C4-2B (cell line): ENCODE measurements around the gene KLK15.

Experiments
- H3K27ac ChIP-seq: fragments of 450-650 bp; 2 replicates; pipeline ENCODE4 v1.5.1; 2017
- ZFX ChIP-seq: fragments of 450-650 bp; IDR thresholded peaks from 2 replicates; pipeline ENCODE4 v1.6.1; 2017
- TF ChIP-seq, protein P1 (sequence below): fragments of 450-650 bp; conservative IDR thresholded peaks from 2 replicates; pipeline ENCODE4 v1.5.1; 2017; ENCODE audit warnings: mild to moderate bottlenecking

KLK15 gene

DNA sequence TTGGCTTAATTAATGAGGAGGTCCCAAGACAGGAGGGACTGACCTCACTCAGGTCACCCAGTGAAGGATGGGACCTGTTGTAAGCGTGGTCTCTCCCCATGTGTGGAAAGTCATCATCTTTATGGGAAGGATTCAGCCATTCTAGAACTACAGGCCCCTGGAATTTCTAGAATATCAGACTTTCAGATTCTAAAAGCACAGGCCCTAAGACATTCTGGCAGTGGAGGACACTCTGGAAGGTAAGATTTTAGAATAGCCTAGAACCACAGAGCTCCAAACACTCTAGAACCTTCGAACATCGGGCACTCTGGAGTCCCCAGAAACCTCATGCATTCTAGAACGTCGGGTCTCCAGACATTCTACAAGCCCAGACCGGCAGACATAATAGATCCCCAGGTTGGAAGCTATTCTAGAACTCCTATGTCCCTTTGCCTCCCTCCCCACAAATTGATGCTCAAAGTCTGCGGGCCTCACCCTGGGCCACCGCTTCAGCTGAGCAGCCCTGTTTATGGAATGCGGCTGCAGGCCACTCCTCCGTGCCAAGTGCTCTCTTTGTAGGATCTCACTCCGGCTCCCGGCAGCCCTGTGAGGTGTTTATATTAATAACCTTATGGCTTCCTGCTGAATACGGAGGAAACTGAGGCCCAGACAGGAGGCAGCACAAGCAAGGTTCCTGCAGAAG is 1.9 kb upstream of the KLK15 start:
- TF ChIP-seq, protein P1, sequence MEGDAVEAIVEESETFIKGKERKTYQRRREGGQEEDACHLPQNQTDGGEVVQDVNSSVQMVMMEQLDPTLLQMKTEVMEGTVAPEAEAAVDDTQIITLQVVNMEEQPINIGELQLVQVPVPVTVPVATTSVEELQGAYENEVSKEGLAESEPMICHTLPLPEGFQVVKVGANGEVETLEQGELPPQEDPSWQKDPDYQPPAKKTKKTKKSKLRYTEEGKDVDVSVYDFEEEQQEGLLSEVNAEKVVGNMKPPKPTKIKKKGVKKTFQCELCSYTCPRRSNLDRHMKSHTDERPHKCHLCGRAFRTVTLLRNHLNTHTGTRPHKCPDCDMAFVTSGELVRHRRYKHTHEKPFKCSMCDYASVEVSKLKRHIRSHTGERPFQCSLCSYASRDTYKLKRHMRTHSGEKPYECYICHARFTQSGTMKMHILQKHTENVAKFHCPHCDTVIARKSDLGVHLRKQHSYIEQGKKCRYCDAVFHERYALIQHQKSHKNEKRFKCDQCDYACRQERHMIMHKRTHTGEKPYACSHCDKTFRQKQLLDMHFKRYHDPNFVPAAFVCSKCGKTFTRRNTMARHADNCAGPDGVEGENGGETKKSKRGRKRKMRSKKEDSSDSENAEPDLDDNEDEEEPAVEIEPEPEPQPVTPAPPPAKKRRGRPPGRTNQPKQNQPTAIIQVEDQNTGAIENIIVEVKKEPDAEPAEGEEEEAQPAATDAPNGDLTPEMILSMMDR: no peak
- no peak for TF ChIP-seq ZFX
- peak overlapping the region; percentile 100 for H3K27ac ChIP-seq

DNA sequence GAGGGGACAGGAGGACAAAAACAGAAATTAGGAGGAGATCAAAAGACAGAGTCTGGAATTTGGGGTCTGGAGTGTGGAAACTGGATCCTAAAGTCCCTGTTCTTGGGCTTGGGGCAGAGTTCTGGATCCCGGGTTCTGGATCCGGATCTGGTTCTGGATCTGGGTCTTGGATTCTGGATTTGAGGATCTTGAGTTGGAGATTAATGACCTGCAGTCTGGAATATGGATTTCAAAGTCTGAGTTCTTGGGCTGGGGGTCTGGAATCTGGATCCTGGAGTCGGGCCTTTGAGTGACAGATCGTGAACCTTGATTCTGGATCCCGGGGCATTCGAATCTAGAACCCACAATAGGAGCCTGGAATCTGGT is 411 bp upstream of the KLK15 start:
- TF ChIP-seq ZFX: no peak
- TF ChIP-seq, protein P1: no peak
- H3K27ac ChIP-seq: 0 out of 2 replicates have a peak overlapping the region, but pooled peaks have one; percentile 7

DNA sequence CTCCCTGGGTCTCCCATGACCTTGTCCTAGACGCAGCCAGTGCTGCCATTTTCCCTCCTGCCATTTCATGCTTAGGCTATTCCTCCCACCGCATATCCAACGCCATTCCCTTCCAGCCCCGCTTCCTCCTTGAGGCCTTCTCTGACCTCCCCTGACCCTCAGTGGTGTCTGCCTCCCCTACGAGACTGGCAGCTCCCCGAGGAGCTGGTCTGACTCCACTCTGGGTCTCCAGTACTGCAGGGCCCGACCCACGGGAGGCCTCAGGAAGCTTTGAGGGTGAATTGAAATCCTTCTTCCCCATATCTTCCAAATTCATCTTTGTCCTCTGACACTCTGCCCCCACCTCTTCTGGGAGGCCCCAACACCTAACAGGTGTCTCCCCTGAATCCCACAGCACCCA is 708 bp downstream of the KLK15 start:
- TF ChIP-seq, protein P1: no peak
- TF ChIP-seq ZFX: no peak
- no peak overlapping the region for H3K27ac ChIP-seq

DNA sequence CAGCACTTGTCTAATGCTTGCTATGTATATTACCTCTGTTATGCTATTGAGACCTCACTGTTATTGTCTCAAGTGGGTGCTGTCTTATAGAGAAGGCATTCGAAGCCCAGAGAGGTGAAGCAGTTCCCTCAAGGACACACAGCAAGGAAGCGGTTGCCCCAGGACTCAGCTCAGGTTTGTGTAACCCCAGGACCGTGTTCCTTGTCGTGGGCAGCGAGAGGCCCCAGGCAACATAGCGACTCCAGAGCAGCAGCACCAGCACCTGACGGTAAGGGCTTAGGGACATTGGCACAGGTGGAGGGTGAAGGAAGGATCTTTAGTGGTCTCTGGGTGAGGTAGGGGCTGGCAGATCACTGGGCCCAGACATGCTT is 2.4 kb downstream of the KLK15 start:
- TF ChIP-seq ZFX: no peak
- TF ChIP-seq, protein P1: no peak

DNA sequence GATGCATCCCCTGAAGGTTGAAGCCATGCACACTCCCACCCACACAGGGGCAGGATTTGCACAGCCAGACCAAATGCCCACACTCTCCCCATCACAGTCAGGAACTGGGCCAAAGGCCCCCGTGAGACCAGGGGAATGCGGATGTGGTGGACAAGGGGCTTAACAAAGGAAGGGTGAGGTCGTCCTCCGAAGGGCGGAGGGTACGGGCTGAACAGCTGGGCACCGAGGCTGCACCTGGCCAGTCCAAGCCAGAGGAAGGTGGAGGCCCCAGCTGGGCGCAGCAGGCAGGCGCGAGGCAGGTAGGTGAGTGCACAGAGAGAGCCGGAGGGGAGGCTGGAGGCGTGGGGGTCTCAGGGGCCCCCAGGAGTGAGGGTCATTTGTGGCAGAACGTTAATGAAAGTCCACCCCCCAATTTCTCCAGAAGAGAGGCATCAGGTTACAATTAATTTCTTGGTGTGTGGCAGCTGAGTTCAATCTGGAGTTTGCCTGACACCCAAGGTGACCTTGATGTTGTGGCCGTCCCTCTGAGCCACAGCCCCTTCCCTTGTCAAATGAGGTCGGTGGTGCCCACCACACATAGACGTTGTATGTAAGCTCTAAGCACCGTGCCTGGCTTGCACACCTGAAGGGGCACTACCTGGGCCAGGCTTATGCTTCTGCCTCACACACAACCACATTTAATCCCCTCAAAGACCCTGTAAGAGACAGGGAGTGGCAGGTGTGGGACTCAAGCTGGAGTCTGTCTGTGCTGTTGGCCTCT is 2.9 kb downstream of the KLK15 start:
- TF ChIP-seq ZFX: no peak
- TF ChIP-seq, protein P1: no peak
- 0 out of 2 replicates have a peak overlapping the region, but pooled peaks have one; percentile 3 for H3K27ac ChIP-seq

More for the DNA sequence above, 2.4 kb downstream of the KLK15 start:
- H3K27ac ChIP-seq: 0 out of 2 replicates have a peak overlapping the region, but pooled peaks have one; percentile 3

DNA sequence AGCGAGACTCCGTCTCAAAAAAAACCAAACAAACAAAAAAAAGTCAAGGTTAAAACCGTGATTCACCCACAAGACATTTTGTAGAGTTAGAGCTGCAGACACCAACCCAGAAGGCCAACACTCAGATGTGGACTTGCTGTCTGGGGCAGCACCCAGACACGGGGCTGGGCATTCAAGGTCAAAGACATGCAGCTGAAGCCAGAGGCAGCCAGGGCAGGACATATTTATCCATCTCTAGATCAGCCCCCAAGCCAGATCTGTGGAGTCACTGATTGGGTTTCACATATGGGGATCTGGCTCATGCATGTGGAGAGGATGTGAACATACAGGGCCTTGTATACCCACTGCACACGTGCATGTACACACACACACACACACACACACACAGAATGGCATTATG is 3.6 kb downstream of the KLK15 start:
- H3K27ac ChIP-seq: no peak overlapping the region
- TF ChIP-seq ZFX: no peak
- TF ChIP-seq, protein P1: no peak

DNA sequence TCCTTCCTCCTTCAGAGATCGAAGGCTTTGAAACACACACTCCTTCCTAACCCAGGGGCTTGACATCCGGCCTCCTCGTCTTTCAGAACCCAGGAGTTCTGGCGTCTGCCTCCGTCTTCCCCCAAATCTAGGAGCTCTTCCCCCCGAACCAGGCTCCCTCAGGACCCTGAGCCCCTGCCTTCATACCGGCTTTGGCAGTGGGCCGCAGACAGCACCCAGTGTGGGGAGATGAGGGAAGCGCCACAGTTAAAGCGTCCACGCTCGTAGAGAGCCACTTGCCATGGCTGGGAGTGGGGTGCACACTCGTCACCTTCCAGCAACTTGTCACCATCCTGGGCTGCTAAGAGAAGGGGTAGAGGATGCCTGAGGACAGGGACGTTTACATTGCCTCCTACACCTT is 5.9 kb downstream of the KLK15 start:
- no peak for TF ChIP-seq ZFX
- TF ChIP-seq, protein P1: no peak
- no peak overlapping the region for H3K27ac ChIP-seq
